NCI-H345 treated with DMSO at 0.1 percent for 48 hours (cell line): Measurements from ENCODE around the gene PIGBOS1.
"Not testable (repeated sequence)": the region's sequence is repeated elsewhere in the genome, so short reads cannot be mapped to it uniquely, and the experiment has no call there.

Source experiments
- DNase-seq: peaks from one replicate; lab custom pipeline; 2025; ENCODE audit not compliant: unreplicated experiment; lab: John Stamatoyannopoulos, UW

Gene PIGBOS1

GRCh38 chr15:55297315-55297714, 21.6 kb downstream of the PIGBOS1 start:
- no peak for DNase-seq

- DNase-seq = peak; percentile 56
Measured at GRCh38 chr15:55290528-55291057, 28.3 kb downstream of the PIGBOS1 start.

GRCh38 chr15:55289746-55290527, 29.0 kb downstream of the PIGBOS1 start, which contains the start of gene RAB27A:
Gene RAB27A, minus strand, starts transcription at chr15:55289813. Its CDS starts 54,879 bp downstream, at chr15:55234934.
- no peak for DNase-seq

GRCh38 chr15:55289011-55289745, 29.7 kb downstream of the PIGBOS1 start:
- no peak for DNase-seq

GRCh38 chr15:55288006-55288717, 30.8 kb downstream of the PIGBOS1 start:
- DNase-seq = no peak

GRCh38 chr15:55286442-55287189, 32.3 kb downstream of the PIGBOS1 start:
- DNase-seq = not testable (repeated sequence)

GRCh38 chr15:55284426-55284825, 34.5 kb downstream of the PIGBOS1 start:
- no peak for DNase-seq

- DNase-seq = no peak
Measured at GRCh38 chr15:55283379-55284147, 35.4 kb downstream of the PIGBOS1 start.

GRCh38 chr15:55282284-55282833, 36.6 kb downstream of the PIGBOS1 start:
- no peak for DNase-seq

GRCh38 chr15:55281517-55282228, 37.2 kb downstream of the PIGBOS1 start:
- DNase-seq = no peak

GRCh38 chr15:55280589-55280988, 38.3 kb downstream of the PIGBOS1 start:
- DNase-seq = not testable (repeated sequence)

GRCh38 chr15:55279746-55280351, 39.1 kb downstream of the PIGBOS1 start:
- no peak for DNase-seq

GRCh38 chr15:55279100-55279745, 39.7 kb downstream of the PIGBOS1 start:
- DNase-seq = no peak

- no peak for DNase-seq
Measured at GRCh38 chr15:55277715-55278114, 41.2 kb downstream of the PIGBOS1 start.

- DNase-seq = no peak
Measured at GRCh38 chr15:55277116-55277564, 41.8 kb downstream of the PIGBOS1 start.

- no peak for DNase-seq
Measured at GRCh38 chr15:55276324-55276723, 42.6 kb downstream of the PIGBOS1 start.

GRCh38 chr15:55270291-55270690, 48.6 kb downstream of the PIGBOS1 start:
- no peak for DNase-seq

GRCh38 chr15:55268176-55268695, 50.7 kb downstream of the PIGBOS1 start:
- no peak for DNase-seq
